ENCODE measurements around the gene MYH15. TPM values are rescaled to one million over a fixed set of nuclear protein-coding genes. Genes with fewer than 3 reads are reported as not detected.

Gene MYH15
- total RNA-seq, result 0.30 and 0.32 TPM in 2 replicates

DNA sequence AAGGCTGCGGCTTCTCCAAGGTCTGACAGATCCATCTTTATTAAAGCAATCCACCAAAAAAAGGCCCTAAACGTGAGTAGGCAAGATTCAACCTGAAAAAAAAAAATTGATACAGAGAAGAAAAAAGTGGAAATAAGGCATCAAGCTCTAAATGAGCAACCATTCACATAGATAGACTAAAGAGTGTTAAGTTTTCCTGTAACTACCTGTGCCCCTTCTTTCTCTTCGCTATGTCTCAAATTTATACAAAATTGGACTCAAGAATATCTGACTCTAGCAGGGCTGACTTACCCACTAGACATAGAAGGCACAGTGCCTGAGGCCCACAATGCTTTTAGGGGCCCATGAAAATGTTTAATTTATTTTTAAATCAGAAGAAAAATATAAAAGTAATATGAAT lies at the start of gene MYH15:
TSS of gene MYH15 (minus strand) at position 101 of the 400 bp plus-strand sequence. CDS start at position 35, 66 bp downstream.

Other genes starting within 250 kb of the MYH15 start
- not detected in 2 replicates for gene HHLA2, start 214.0 kb downstream of the MYH15 start, total RNA-seq
- 24.7 and 29.9 TPM in 2 replicates for gene CIP2A, start 78.8 kb upstream of the MYH15 start, total RNA-seq
- gene DZIP3, start 79.1 kb upstream of the MYH15 start, total RNA-seq, result 4.5 and 7.0 TPM in 2 replicates
- not detected in 2 replicates for gene RETNLB, start 246.8 kb upstream of the MYH15 start, total RNA-seq

All from epithelial cell of umbilical artery (primary cell).